K562 (cell line): Measurements from ENCODE around the gene TMEM205. TPM values are rescaled to one million over a fixed set of nuclear protein-coding genes. Genes with fewer than 3 reads are reported as not detected.
A peak's percentile ranks its signal among the peaks of the same experiment; 100 is the strongest.

Experiments
- BCL6 ChIP-seq: fragments of 250-450 bp; sonication (Bioruptor Pico); IDR thresholded peaks from 2 replicates; pipeline ENCODE4 v1.4.0; 2020
- BRD4 ChIP-seq: fragments of 200-600 bp; sonication (generic); IDR thresholded peaks from 2 replicates; pipeline ENCODE4 v1.6.1; 2017; ENCODE audit warnings: inconsistent platforms
- CAMTA2 ChIP-seq: fragments of 250-450 bp; sonication (Bioruptor Pico); conservative IDR thresholded peaks from 2 replicates; pipeline ENCODE4 v1.5.1; 2022
- E2F6 ChIP-seq, 2 experiments: IDR thresholded peaks; 2 replicates each; pipeline ENCODE4 v1.6.1; 2011; ENCODE audit warnings: borderline replicate concordance in 1 of 2, control low read depth in 1 of 2, low read depth in 1 of 2, low read length in 1 of 2, mild to moderate bottlenecking in 1 of 2, mixed read lengths in 1 of 2, moderate library complexity in 1 of 2; ENCODE audit not compliant: insufficient read depth in 1 of 2, insufficient read length in 1 of 2, poor library complexity in 1 of 2, severe bottlenecking in 1 of 2; ENCODE audit errors: extremely low read depth in 1 of 2
- ESRRA ChIP-seq: fragments of 450-650 bp; IDR thresholded peaks from 2 replicates; pipeline ENCODE4 v1.6.1; 2014; ENCODE audit warnings: low read depth, mild to moderate bottlenecking, moderate library complexity, borderline replicate concordance
- FOXK2 ChIP-seq, 2 experiments: fragments of 450-650 bp; IDR thresholded peaks in 1 of 2; conservative IDR thresholded peaks in 1 of 2; 2 replicates each; pipeline ENCODE4 v1.6.1; 2016; ENCODE audit warnings: low read depth in 2 of 2, mild to moderate bottlenecking in 1 of 2
- HDAC8 ChIP-seq: fragments of 450-650 bp; IDR thresholded peaks from 2 replicates; pipeline ENCODE4 v1.6.1; 2016; ENCODE audit warnings: mild to moderate bottlenecking, missing genetic modification characterization, moderate library complexity, missing compliant biosample characterization
- HNRNPLL ChIP-seq: fragments of 200-400 bp; formaldehyde crosslinking; IDR thresholded peaks from 2 replicates; pipeline ENCODE4 v1.6.1; 2017; ENCODE audit warnings: low read length, low read depth, mild to moderate bottlenecking; ENCODE audit not compliant: poor library complexity, severe bottlenecking
- KAT2B ChIP-seq: IDR thresholded peaks from one replicate; pipeline ENCODE4 v1.6.1; 2012; ENCODE audit warnings: low read depth, mild to moderate bottlenecking, control low read depth, inconsistent platforms, low read length, moderate library complexity
- KHSRP ChIP-seq: fragments of 450-650 bp; IDR thresholded peaks from 2 replicates; pipeline ENCODE4 v1.6.1; 2017
- KLF13 ChIP-seq: fragments of 450-650 bp; IDR thresholded peaks from 2 replicates; pipeline ENCODE4 v1.6.1; 2016; ENCODE audit warnings: missing genetic modification characterization, low read depth, mild to moderate bottlenecking, missing compliant biosample characterization, moderate library complexity, borderline replicate concordance
- KLF16 ChIP-seq: IDR thresholded peaks from 2 replicates; pipeline ENCODE4 v1.6.1; 2016; ENCODE audit warnings: antibody characterized with exemption
- MLX ChIP-seq, 2 experiments: fragments of 450-650 bp in 1 of 2; sonication (generic) in 1 of 2; formaldehyde crosslinking; conservative IDR thresholded peaks; 2 replicates each; pipeline versions ENCODE4 v1.4.0 to v1.8.1; 2020 to 2022; ENCODE audit warnings: mild to moderate bottlenecking in 1 of 2, missing genetic modification reagents in 1 of 2
- MTA1 ChIP-seq: fragments of 450-650 bp; IDR thresholded peaks from 2 replicates; pipeline ENCODE4 v1.6.1; 2017; ENCODE audit warnings: borderline replicate concordance
- NR1H2 ChIP-seq: sonication (generic); formaldehyde crosslinking; IDR thresholded peaks from 2 replicates; pipeline ENCODE4 v1.4.0; 2020; ENCODE audit warnings: mild to moderate bottlenecking, missing genetic modification reagents
- POLR3A ChIP-seq: IDR thresholded peaks from 2 replicates; pipeline ENCODE4 v1.6.1; 2011; ENCODE audit warnings: borderline replicate concordance, mild to moderate bottlenecking, moderate library complexity; ENCODE audit not compliant: insufficient read length, insufficient read depth; ENCODE audit errors: extremely low read depth
- PTBP1 ChIP-seq: fragments of 200-400 bp; formaldehyde crosslinking; IDR thresholded peaks from 2 replicates; pipeline ENCODE4 v1.6.1; 2017; ENCODE audit warnings: low read depth, low read length
- SMAD1 ChIP-seq: fragments of 150-350 bp; IDR thresholded peaks from 2 replicates; pipeline ENCODE4 v1.6.1; 2014; ENCODE audit warnings: low read length, low read depth; ENCODE audit not compliant: partially characterized antibody
- TAF9B ChIP-seq: fragments of 450-650 bp; IDR thresholded peaks from 2 replicates; pipeline ENCODE4 v1.6.1; 2018; ENCODE audit warnings: mild to moderate bottlenecking; ENCODE audit not compliant: partially characterized antibody
- ZNF212 ChIP-seq: fragments of 450-650 bp; formaldehyde crosslinking; IDR thresholded peaks from 2 replicates; pipeline ENCODE4 v1.4.0; 2020; ENCODE audit warnings: mild to moderate bottlenecking
- ZNF263 ChIP-seq: sonication (generic); formaldehyde crosslinking; IDR thresholded peaks from 2 replicates; pipeline ENCODE4 v1.8.0; 2022; ENCODE audit warnings: mild to moderate bottlenecking, missing genetic modification reagents, borderline replicate concordance
- ZNF444 ChIP-seq: fragments of 250-450 bp; sonication (Bioruptor Pico); IDR thresholded peaks from 2 replicates; pipeline ENCODE4 v1.4.0; 2020; ENCODE audit warnings: mild to moderate bottlenecking, moderate library complexity
- ZNF586 ChIP-seq: fragments of 450-650 bp; formaldehyde crosslinking; conservative IDR thresholded peaks from 2 replicates; pipeline ENCODE4 v1.4.0; 2020; ENCODE audit warnings: mild to moderate bottlenecking, moderate library complexity
- ZNF780A ChIP-seq: fragments of 250-450 bp; sonication (Bioruptor Pico); IDR thresholded peaks from 2 replicates; pipeline ENCODE4 v1.5.0; 2021; ENCODE audit warnings: mild to moderate bottlenecking
- polyA plus RNA-seq, 8 experiments: library from polyadenylated mRNA; depleted of rRNA in 4 of 8; stranded (reverse) in 5 of 8; unstranded in 3 of 8; fragments of >200 nt; fragmentation: Nextera tagmentation in 2 of 8; fragmentation: Illumina TruSeq in 1 of 8; extraction: Ambion mirVana in 2 of 8; extraction: Trizol in 1 of 8; gene quantifications; 2 replicates each; pipeline versions ENCODE4 v1.2.1 to v1.2.3, GENCODE V29; 2011 to 2014; ENCODE audit warnings: inconsistent platforms in 1 of 8, missing spikeins in 1 of 8
- total RNA-seq, 7 experiments: library from RNA; depleted of rRNA in 6 of 7; stranded (reverse); fragments of >200 nt in 6 of 7; fragmentation: Illumina TruSeq in 2 of 7; extraction: Trizol in 2 of 7; gene quantifications; 2 replicates each; pipeline versions ENCODE4 v1.2.1 to v1.2.3, GENCODE V29; 2011 to 2021; ENCODE audit warnings: low replicate concordance in 1 of 7
- TF ChIP-seq, protein P1 (sequence below): sonication (generic); formaldehyde crosslinking; IDR thresholded peaks from 2 replicates; pipeline ENCODE4 v1.8.0; 2022; ENCODE audit warnings: missing genetic modification reagents, mild to moderate bottlenecking, borderline replicate concordance
- TF ChIP-seq, protein P2 (sequence below): fragments of 450-650 bp; formaldehyde crosslinking; IDR thresholded peaks from 2 replicates; pipeline ENCODE4 v1.4.0; 2022; ENCODE audit warnings: mild to moderate bottlenecking, moderate library complexity

Gene TMEM205
- total and polyA plus RNA-seq, 9 of the 15 experiments (the other 6 are each of a cell fraction or from before 2014, with no cell fraction given): 21.3 to 81.5 (median 44.1) TPM

DNA sequence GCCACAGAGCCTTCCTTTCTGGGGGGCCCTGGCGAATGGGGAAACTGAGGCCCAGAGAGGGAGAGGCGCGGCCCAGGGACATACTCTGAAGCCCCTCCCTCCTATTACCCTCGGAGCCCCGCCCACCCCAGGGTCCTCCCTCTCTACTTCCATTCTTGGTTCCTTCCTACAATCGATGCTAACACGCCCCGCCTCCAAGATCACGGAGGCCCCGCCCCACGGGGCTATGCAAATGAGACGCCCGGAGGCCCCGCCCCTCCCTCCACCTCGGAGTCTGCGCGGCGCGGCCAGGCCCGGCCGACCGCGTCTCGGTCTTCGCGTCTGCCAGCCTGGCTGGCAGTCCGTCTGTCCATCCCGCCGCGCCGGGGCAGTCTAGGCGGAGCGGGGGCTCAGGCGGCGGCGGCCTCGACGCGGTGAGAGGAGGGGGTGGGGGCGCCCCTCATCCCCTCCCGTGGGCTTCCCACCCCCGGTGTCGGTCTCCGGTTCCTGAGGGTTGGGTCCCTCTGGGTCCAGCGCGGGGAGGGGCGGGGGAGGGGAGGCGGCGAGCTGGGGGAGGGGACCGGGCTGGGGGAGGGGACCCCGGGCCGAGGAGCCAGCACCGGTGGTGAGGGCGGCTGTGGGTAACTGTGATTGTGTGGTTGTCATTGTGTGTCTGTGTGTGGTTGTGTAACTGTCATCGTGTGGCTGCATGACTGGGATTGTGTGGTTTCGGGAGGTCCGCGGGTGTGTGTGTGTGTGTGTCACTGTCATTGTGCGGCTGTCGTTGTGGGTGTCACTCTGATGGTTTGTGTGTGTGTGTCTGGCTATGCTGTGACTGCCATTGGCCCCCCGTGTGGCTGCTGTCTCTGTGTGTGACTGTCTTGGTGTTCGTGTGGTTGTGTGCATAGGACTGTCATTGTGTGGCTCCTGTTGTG lies 9.3 kb upstream of the TMEM205 start, which contains the start of gene PLPPR2 (continued):
- TF ChIP-seq, protein P1, sequence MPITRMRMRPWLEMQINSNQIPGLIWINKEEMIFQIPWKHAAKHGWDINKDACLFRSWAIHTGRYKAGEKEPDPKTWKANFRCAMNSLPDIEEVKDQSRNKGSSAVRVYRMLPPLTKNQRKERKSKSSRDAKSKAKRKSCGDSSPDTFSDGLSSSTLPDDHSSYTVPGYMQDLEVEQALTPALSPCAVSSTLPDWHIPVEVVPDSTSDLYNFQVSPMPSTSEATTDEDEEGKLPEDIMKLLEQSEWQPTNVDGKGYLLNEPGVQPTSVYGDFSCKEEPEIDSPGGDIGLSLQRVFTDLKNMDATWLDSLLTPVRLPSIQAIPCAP (CRISPR knock-in tag): no peak
- TF ChIP-seq ZNF444 (CRISPR knock-in tag) (no peak), E2F6 (IDR thresholded peaks at IDR 0.05; ENCODE audit: borderline replicate concordance in 1 of 2, extremely low read depth in 1 of 2, insufficient read depth in 1 of 2, insufficient read length in 1 of 2, low read depth in 1 of 2, low read length in 1 of 2, poor library complexity in 1 of 2, severe bottlenecking in 1 of 2) (peak in 1 of 2 experiments; percentile 72), ZNF780A (CRISPR knock-in tag) (no peak), ZNF212 (CRISPR knock-in tag) (no peak), CAMTA2 (no peak), ESRRA (peak; percentile 25; the same call in 1 of the 2 replicates), MLX (CRISPR knock-in tag; conservative IDR thresholded peaks at IDR 0.05) (no peak), SMAD1 (no peak), BRD4 (no peak), TAF9B (no peak), KAT2B (no peak), HDAC8 (tag) (no peak), ZNF586 (CRISPR knock-in tag) (no peak), KLF13 (tag) (no peak), PTBP1 (no peak), BCL6 (CRISPR knock-in tag) (no peak), KHSRP (no peak), POLR3A (no peak), NR1H2 (CRISPR knock-in tag) (no peak), HNRNPLL (no peak), MTA1 (no peak), KLF16 (no peak), ZNF263 (CRISPR knock-in tag) (no peak), FOXK2 (conservative IDR thresholded peaks at IDR 0.05 in 1 of 2, IDR thresholded peaks at IDR 0.05 in 1 of 2; ENCODE audit: low read depth in 2 of 2) (no peak; a peak in 1 of 4 replicates)
- TF ChIP-seq, protein P2, sequence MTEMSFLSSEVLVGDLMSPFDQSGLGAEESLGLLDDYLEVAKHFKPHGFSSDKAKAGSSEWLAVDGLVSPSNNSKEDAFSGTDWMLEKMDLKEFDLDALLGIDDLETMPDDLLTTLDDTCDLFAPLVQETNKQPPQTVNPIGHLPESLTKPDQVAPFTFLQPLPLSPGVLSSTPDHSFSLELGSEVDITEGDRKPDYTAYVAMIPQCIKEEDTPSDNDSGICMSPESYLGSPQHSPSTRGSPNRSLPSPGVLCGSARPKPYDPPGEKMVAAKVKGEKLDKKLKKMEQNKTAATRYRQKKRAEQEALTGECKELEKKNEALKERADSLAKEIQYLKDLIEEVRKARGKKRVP: no peak
